ENCODE measurements around the gene HNRNPF.

DNA sequence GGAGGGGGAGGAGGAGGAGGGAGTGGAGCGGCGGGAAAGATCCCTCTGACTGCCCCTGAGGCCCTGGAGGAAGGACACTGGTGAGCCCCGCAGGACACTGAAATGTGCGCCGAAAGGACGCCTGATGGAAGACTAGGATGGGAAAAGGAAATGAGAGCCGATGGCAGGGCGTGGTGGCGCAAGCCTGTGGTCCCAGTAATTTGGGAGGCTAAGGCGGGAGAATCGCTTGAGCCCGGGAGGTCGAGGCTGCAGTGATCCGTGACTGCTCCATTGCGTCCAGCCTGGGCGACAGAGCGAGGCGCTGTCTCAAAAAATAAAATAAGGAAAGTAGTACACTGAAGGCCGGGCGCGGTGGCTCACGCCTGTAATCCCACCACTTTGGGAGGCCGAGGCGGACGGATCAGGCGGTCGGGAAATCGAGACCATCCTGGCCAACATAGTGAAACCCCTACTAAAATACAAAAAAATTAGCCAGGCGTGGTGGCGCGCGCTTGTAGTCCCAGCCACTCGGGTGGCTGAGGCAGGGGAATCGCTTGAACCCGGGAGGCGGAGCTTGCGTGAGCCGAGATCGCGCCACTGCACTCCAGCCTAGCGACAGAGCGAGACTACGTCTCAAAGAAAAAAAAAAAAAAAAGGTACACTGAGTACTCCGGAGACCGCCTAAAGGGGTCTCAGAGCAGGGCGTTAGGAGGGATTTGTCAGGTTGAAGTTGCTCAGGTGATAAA, 561 bp upstream of the HNRNPF start:
- TF ChIP-seq POLR2AphosphoS5 (IDR thresholded peaks at IDR 0.05) = no peak
- TF ChIP-seq, protein P1, sequence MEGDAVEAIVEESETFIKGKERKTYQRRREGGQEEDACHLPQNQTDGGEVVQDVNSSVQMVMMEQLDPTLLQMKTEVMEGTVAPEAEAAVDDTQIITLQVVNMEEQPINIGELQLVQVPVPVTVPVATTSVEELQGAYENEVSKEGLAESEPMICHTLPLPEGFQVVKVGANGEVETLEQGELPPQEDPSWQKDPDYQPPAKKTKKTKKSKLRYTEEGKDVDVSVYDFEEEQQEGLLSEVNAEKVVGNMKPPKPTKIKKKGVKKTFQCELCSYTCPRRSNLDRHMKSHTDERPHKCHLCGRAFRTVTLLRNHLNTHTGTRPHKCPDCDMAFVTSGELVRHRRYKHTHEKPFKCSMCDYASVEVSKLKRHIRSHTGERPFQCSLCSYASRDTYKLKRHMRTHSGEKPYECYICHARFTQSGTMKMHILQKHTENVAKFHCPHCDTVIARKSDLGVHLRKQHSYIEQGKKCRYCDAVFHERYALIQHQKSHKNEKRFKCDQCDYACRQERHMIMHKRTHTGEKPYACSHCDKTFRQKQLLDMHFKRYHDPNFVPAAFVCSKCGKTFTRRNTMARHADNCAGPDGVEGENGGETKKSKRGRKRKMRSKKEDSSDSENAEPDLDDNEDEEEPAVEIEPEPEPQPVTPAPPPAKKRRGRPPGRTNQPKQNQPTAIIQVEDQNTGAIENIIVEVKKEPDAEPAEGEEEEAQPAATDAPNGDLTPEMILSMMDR (IDR thresholded peaks at IDR 0.05) = no peak
- TF ChIP-seq EP300 (IDR thresholded peaks at IDR 0.05) = no peak

Data from gastroesophageal sphincter (tissue), 3 donors.